HepG2 (cell line): Measurements from ENCODE around the gene IL4I1. TPM values are rescaled to one million over a fixed set of nuclear protein-coding genes. Genes with fewer than 3 reads are reported as not detected.

Experiments
- ARNT ChIP-seq: fragments of 450-650 bp; IDR thresholded peaks from 2 replicates; pipeline ENCODE4 v1.6.1; 2017
- KLF6 ChIP-seq: IDR thresholded peaks from 2 replicates; pipeline ENCODE4 v1.8.0; 2016; ENCODE audit warnings: missing biosample characterization, missing genetic modification reagents
- KLF9 ChIP-seq: IDR thresholded peaks from 2 replicates; pipeline ENCODE4 v1.6.1; 2016; ENCODE audit warnings: low read depth
- NCOA5 ChIP-seq: sonication (generic); formaldehyde crosslinking; IDR thresholded peaks from 2 replicates; pipeline ENCODE4 v1.4.0; 2020; ENCODE audit warnings: missing genetic modification reagents
- SCMH1 ChIP-seq: sonication (generic); formaldehyde crosslinking; IDR thresholded peaks from 2 replicates; pipeline ENCODE4 v1.9.0; 2021; ENCODE audit warnings: missing genetic modification reagents, mild to moderate bottlenecking, borderline replicate concordance
- TRIM24 ChIP-seq: sonication (generic); formaldehyde crosslinking; IDR thresholded peaks from 2 replicates; pipeline ENCODE4 v1.8.0; 2022; ENCODE audit warnings: mild to moderate bottlenecking, missing genetic modification reagents
- ZFP82 ChIP-seq: sonication (generic); formaldehyde crosslinking; IDR thresholded peaks from 2 replicates; pipeline ENCODE4 v1.5.1; 2020; ENCODE audit warnings: mild to moderate bottlenecking, missing genetic modification reagents, borderline replicate concordance
- ZNF431 ChIP-seq: sonication (generic); formaldehyde crosslinking; IDR thresholded peaks from 2 replicates; pipeline ENCODE4 v1.9.0; 2022; ENCODE audit warnings: missing genetic modification reagents, low read depth, mild to moderate bottlenecking, borderline replicate concordance
- ZNF557 ChIP-seq: sonication (generic); formaldehyde crosslinking; IDR thresholded peaks from 2 replicates; pipeline ENCODE4 v1.4.0; 2020; ENCODE audit warnings: missing genetic modification reagents
- ZNF839 ChIP-seq: sonication (generic); formaldehyde crosslinking; IDR thresholded peaks from 2 replicates; pipeline ENCODE4 v1.4.0; 2020; ENCODE audit warnings: missing genetic modification reagents, mild to moderate bottlenecking, borderline replicate concordance
- polyA plus RNA-seq, 8 experiments: library from polyadenylated mRNA; depleted of rRNA in 3 of 8; stranded (reverse) in 7 of 8; unstranded in 1 of 8; fragments of >200 nt; fragmentation: Illumina TruSeq in 4 of 8; extraction: Trizol in 4 of 8; gene quantifications; 2 replicates each; pipeline versions ENCODE4 v1.2.1 to v1.2.3, GENCODE V29; 2011 to 2016; ENCODE audit warnings: low read depth in 4 of 8, missing spikeins in 1 of 8, mixed read lengths in 1 of 8; ENCODE audit not compliant: insufficient read depth in 1 of 8
- total RNA-seq, 5 experiments: library from RNA; depleted of rRNA; stranded (reverse); fragments of >200 nt; fragmentation: Illumina TruSeq; extraction: Trizol; gene quantifications; 2 replicates each; pipeline ENCODE4 v1.2.3, GENCODE V29; 2016; ENCODE audit warnings: low read depth in 1 of 5
- TF ChIP-seq, protein P1 (sequence below): sonication (generic); formaldehyde crosslinking; IDR thresholded peaks from 2 replicates; pipeline ENCODE4 v1.4.0; 2020; ENCODE audit warnings: mild to moderate bottlenecking, missing genetic modification reagents
- TF ChIP-seq, protein P2 (sequence below): sonication (generic); formaldehyde crosslinking; IDR thresholded peaks from 2 replicates; pipeline ENCODE4 v1.8.1; 2023; ENCODE audit warnings: mild to moderate bottlenecking, moderate library complexity, missing genetic modification reagents
- TF ChIP-seq, protein P3 (sequence below): sonication (generic); formaldehyde crosslinking; IDR thresholded peaks from 2 replicates; pipeline ENCODE4 v1.5.0; 2020; ENCODE audit warnings: mild to moderate bottlenecking, missing genetic modification reagents
- TF ChIP-seq, protein P4 (sequence below): sonication (generic); formaldehyde crosslinking; IDR thresholded peaks from 2 replicates; pipeline ENCODE4 v1.5.1; 2020; ENCODE audit warnings: missing genetic modification reagents, mild to moderate bottlenecking, borderline replicate concordance
- TF ChIP-seq, protein P5 (sequence below): sonication (generic); formaldehyde crosslinking; IDR thresholded peaks from 2 replicates; pipeline ENCODE4 v1.8.0; 2022; ENCODE audit warnings: mild to moderate bottlenecking, missing genetic modification reagents; ENCODE audit not compliant: insufficient replicate concordance
- TF ChIP-seq, protein P6 (sequence below): sonication (generic); formaldehyde crosslinking; conservative IDR thresholded peaks from 2 replicates; pipeline ENCODE4 v1.4.0; 2020; ENCODE audit warnings: mild to moderate bottlenecking, missing genetic modification reagents, moderate library complexity

IL4I1 gene
- total and polyA plus RNA-seq, 2 of the 13 experiments (the other 11 are each of a cell fraction or from before 2014, with no cell fraction given): not detected

DNA sequence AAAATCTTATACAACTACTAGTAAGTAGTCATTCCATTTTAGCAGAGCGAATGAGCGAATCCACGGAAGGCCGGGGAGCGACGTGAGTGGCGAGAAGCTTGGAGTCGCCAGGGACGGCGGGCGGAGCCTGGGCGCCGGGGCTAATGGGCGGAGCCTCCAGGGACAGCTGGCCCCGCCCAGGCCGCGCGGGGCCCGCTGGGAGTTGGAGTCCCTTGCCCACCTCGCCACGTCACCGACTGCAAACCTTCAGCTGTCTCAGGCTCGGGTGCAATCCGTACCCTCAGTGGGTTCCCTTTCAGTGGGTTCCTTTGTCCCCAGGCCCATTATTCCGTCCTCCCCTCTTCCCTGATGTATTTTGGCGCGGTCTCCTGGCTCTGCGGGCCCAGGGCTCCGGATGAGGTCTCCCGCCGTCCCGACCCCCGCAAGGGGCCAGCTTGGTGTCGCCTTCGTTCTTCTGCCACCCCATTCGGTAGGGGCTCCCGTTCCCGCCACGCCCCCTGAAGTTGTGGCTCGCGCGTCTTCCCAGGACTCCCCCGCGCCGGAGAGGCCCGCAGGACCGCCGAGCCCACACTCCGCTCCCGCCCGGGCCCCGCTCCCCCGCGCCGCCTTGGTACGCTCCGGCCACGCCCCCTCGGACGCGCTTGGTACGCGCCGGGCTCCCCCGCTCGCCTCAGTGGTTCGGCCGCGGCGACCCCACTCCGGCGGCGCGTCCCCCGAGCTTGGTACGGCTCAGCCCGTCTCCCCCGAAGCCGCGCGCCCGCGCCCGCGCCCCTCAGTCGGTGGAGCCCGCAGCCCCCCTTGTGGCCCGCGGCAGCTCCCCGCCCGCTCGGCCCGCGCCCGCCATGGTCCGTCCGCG, 46.0 kb downstream of the IL4I1 start, which contains the start of gene PTOV1 (continued):
- TF ChIP-seq ZFP82 (CRISPR knock-in tag) (no peak), TRIM24 (no peak), KLF6 (CRISPR knock-in tag) (no peak), NCOA5 (CRISPR knock-in tag) (no peak), ZNF557 (CRISPR knock-in tag) (no peak), KLF9 (CRISPR knock-in tag) (0 out of 2 replicates have a peak, but pooled peaks have one; percentile 40), ARNT (no peak), ZNF839 (CRISPR knock-in tag) (no peak), ZNF431 (CRISPR knock-in tag) (peak; percentile 47; the same call in 1 of the 2 replicates), SCMH1 (no peak)
- TF ChIP-seq, protein P1, sequence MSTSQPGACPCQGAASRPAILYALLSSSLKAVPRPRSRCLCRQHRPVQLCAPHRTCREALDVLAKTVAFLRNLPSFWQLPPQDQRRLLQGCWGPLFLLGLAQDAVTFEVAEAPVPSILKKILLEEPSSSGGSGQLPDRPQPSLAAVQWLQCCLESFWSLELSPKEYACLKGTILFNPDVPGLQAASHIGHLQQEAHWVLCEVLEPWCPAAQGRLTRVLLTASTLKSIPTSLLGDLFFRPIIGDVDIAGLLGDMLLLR (CRISPR knock-in tag): peak; percentile 29; the same call in 1 of the 2 replicates
- TF ChIP-seq, protein P2, sequence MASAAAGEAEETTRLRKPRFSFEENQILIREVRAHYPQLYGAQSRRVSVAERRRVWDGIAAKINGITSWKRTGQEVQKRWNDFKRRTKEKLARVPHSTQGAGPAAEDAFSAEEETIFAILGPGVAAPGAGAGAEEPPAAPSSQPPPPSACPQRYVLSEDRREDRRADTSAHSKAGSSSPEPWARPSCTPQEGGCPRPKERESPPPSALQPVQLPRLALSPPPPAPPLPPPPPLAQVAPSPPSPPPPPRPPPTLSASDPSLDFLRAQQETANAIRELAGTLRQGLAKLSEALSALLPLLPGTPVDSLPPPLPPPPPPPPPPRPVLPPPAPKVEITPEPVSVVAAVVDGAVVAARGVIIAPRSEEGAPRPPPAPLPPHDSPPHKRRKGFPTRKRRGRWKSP (CRISPR knock-in tag): 0 out of 2 replicates have a peak, but pooled peaks have one; percentile 19
- TF ChIP-seq, protein P3, sequence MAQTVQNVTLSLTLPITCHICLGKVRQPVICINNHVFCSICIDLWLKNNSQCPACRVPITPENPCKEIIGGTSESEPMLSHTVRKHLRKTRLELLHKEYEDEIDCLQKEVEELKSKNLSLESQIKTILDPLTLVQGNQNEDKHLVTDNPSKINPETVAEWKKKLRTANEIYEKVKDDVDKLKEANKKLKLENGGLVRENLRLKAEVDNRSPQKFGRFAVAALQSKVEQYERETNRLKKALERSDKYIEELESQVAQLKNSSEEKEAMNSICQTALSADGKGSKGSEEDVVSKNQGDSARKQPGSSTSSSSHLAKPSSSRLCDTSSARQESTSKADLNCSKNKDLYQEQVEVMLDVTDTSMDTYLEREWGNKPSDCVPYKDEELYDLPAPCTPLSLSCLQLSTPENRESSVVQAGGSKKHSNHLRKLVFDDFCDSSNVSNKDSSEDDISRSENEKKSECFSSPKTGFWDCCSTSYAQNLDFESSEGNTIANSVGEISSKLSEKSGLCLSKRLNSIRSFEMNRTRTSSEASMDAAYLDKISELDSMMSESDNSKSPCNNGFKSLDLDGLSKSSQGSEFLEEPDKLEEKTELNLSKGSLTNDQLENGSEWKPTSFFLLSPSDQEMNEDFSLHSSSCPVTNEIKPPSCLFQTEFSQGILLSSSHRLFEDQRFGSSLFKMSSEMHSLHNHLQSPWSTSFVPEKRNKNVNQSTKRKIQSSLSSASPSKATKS: no peak
- TF ChIP-seq, protein P4, sequence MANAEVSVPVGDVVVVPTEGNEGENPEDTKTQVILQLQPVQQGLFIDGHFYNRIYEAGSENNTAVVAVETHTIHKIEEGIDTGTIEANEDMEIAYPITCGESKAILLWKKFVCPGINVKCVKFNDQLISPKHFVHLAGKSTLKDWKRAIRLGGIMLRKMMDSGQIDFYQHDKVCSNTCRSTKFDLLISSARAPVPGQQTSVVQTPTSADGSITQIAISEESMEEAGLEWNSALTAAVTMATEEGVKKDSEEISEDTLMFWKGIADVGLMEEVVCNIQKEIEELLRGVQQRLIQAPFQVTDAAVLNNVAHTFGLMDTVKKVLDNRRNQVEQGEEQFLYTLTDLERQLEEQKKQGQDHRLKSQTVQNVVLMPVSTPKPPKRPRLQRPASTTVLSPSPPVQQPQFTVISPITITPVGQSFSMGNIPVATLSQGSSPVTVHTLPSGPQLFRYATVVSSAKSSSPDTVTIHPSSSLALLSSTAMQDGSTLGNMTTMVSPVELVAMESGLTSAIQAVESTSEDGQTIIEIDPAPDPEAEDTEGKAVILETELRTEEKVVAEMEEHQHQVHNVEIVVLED (CRISPR knock-in tag): peak; percentile 78
- TF ChIP-seq, protein P5, sequence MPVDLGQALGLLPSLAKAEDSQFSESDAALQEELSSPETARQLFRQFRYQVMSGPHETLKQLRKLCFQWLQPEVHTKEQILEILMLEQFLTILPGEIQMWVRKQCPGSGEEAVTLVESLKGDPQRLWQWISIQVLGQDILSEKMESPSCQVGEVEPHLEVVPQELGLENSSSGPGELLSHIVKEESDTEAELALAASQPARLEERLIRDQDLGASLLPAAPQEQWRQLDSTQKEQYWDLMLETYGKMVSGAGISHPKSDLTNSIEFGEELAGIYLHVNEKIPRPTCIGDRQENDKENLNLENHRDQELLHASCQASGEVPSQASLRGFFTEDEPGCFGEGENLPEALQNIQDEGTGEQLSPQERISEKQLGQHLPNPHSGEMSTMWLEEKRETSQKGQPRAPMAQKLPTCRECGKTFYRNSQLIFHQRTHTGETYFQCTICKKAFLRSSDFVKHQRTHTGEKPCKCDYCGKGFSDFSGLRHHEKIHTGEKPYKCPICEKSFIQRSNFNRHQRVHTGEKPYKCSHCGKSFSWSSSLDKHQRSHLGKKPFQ (CRISPR knock-in tag): no peak
- TF ChIP-seq, protein P6, sequence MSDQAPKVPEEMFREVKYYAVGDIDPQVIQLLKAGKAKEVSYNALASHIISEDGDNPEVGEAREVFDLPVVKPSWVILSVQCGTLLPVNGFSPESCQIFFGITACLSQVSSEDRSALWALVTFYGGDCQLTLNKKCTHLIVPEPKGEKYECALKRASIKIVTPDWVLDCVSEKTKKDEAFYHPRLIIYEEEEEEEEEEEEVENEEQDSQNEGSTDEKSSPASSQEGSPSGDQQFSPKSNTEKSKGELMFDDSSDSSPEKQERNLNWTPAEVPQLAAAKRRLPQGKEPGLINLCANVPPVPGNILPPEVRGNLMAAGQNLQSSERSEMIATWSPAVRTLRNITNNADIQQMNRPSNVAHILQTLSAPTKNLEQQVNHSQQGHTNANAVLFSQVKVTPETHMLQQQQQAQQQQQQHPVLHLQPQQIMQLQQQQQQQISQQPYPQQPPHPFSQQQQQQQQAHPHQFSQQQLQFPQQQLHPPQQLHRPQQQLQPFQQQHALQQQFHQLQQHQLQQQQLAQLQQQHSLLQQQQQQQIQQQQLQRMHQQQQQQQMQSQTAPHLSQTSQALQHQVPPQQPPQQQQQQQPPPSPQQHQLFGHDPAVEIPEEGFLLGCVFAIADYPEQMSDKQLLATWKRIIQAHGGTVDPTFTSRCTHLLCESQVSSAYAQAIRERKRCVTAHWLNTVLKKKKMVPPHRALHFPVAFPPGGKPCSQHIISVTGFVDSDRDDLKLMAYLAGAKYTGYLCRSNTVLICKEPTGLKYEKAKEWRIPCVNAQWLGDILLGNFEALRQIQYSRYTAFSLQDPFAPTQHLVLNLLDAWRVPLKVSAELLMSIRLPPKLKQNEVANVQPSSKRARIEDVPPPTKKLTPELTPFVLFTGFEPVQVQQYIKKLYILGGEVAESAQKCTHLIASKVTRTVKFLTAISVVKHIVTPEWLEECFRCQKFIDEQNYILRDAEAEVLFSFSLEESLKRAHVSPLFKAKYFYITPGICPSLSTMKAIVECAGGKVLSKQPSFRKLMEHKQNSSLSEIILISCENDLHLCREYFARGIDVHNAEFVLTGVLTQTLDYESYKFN (CRISPR knock-in tag): no peak; the same call in 1 of the 2 replicates
